HL-60 (cell line): ENCODE measurements around the gene FAM234B.

ENCODE experiments used
- DNase-seq, 2 experiments: peaks; one replicate each; pipeline ENCODE4 v3.0.0-alpha.2; 2010 to 2020; ENCODE audit warnings: low read depth in 1 of 2, low spot score in 1 of 2
- H3K27ac ChIP-seq: fragments of 250-450 bp; sonication (Bioruptor Pico); replicated peaks from 2 replicates; pipeline ENCODE4 v1.5.1; 2020; ENCODE audit warnings: mild to moderate bottlenecking, moderate library complexity
- H3K27me3 ChIP-seq: fragments of 250-450 bp; sonication (Bioruptor Pico); 2 replicates; pipeline ENCODE4 v1.5.1; 2021; ENCODE audit warnings: mild to moderate bottlenecking, moderate library complexity; ENCODE audit not compliant: insufficient read depth, poor library complexity, severe bottlenecking
- H3K4me3 ChIP-seq: replicated peaks from 2 replicates; pipeline ENCODE4 v1.5.1; 2011; ENCODE audit warnings: mild to moderate bottlenecking, control low read depth, low read length; ENCODE audit not compliant: insufficient read depth
- CTCF ChIP-seq: IDR thresholded peaks from one replicate; pipeline ENCODE4 v1.5.1; 2011; ENCODE audit warnings: low read length, control low read depth, inconsistent platforms; ENCODE audit not compliant: insufficient read depth
- GABPA ChIP-seq: IDR thresholded peaks from 2 replicates; pipeline ENCODE4 v1.6.1; 2012; ENCODE audit warnings: low read depth
- POLR2AphosphoS5 ChIP-seq: IDR thresholded peaks from 2 replicates; pipeline ENCODE4 v1.6.1; 2012; ENCODE audit warnings: low read depth
- SPI1 ChIP-seq: IDR thresholded peaks from 2 replicates; pipeline ENCODE4 v1.6.1; 2012; ENCODE audit warnings: low read depth, mild to moderate bottlenecking, borderline replicate concordance
- TF ChIP-seq, protein P1 (sequence below): IDR thresholded peaks from 2 replicates; pipeline ENCODE4 v1.6.1; 2012; ENCODE audit warnings: low read depth; ENCODE audit not compliant: insufficient replicate concordance

The FAM234B gene

GRCh38 chr12:13095266-13095995, 51.2 kb downstream of the FAM234B start:
- H3K27ac ChIP-seq: peak overlapping the region; percentile 37
- H3K27me3 ChIP-seq: no peaks in the 10 kb centered on the region
- DNase-seq: peak in 1 of 2 experiments; percentile 30

DNA sequence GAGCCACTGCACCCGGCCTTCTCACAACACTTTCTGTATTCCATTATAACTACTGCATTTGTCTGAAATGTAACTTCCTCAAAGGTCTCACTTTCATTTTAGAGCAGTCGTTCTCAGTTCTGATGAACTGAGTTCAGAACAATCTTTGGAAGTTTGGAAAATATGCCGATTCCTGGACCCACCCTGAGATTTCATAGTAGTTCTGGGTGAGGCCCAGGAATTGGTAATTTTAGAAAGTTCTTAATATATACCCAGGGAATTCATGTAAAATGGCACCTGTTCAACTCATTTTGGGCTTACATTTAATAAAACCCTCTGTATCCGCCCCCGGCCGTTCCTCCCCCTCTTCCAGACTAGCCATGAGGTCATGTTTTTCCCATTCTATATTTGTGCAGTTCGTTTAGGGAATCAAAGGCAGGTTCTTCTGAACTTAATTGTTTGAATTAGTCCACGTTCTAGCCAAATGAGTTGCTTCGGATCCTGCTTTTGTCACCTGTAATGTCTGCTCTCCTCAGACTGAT, 53.4 kb downstream of the FAM234B start:
- TF ChIP-seq GABPA (no peak), POLR2AphosphoS5 (no peak), SPI1 (no peak), CTCF (no peak)
- TF ChIP-seq, protein P1, sequence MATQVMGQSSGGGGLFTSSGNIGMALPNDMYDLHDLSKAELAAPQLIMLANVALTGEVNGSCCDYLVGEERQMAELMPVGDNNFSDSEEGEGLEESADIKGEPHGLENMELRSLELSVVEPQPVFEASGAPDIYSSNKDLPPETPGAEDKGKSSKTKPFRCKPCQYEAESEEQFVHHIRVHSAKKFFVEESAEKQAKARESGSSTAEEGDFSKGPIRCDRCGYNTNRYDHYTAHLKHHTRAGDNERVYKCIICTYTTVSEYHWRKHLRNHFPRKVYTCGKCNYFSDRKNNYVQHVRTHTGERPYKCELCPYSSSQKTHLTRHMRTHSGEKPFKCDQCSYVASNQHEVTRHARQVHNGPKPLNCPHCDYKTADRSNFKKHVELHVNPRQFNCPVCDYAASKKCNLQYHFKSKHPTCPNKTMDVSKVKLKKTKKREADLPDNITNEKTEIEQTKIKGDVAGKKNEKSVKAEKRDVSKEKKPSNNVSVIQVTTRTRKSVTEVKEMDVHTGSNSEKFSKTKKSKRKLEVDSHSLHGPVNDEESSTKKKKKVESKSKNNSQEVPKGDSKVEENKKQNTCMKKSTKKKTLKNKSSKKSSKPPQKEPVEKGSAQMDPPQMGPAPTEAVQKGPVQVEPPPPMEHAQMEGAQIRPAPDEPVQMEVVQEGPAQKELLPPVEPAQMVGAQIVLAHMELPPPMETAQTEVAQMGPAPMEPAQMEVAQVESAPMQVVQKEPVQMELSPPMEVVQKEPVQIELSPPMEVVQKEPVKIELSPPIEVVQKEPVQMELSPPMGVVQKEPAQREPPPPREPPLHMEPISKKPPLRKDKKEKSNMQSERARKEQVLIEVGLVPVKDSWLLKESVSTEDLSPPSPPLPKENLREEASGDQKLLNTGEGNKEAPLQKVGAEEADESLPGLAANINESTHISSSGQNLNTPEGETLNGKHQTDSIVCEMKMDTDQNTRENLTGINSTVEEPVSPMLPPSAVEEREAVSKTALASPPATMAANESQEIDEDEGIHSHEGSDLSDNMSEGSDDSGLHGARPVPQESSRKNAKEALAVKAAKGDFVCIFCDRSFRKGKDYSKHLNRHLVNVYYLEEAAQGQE: no peak
- H3K27me3 ChIP-seq: no peaks in the 10 kb centered on the region
- peak overlapping the region; percentile 15; the same call in 1 of the 2 replicates for H3K4me3 ChIP-seq
- peak; percentile 22 to 39 for DNase-seq
- H3K27ac ChIP-seq: peak overlapping the region; percentile 98

More at GRCh38 chr12:13095266-13095995, 51.2 kb downstream of the FAM234B start:
- TF ChIP-seq CTCF: no peak
- TF ChIP-seq GABPA: no peak
- TF ChIP-seq, protein P1: no peak
- no peak for TF ChIP-seq SPI1
- no peak for TF ChIP-seq POLR2AphosphoS5
- no peak overlapping the region for H3K4me3 ChIP-seq

- peak; percentile 48; the same call in 1 of the 2 replicates for TF ChIP-seq POLR2AphosphoS5
- TF ChIP-seq, protein P1: no peak
- no peak for TF ChIP-seq GABPA
- TF ChIP-seq SPI1: peak; percentile 86; the same call in 1 of the 2 replicates
- TF ChIP-seq CTCF: no peak
- peak; percentile 45 to 85 for DNase-seq
- Histone ChIP-seq H3K4me3 (no peak overlapping the region), H3K27ac (peak overlapping the region; percentile 98), H3K27me3 (no peaks in the 10 kb centered on the region)
Measured at GRCh38 chr12:13099066-13099843, 55.1 kb downstream of the FAM234B start.
